GM18511 (cell line): ENCODE data around the gene CHST8.

Experiments used
- ATAC-seq: cut with Tn5 transposase; IDR thresholded peaks from one replicate; pipeline ENCODE4 v1.9.1; 2021; ENCODE audit warnings: mild to moderate bottlenecking, moderate library complexity; ENCODE audit not compliant: unreplicated experiment

The CHST8 gene

DNA sequence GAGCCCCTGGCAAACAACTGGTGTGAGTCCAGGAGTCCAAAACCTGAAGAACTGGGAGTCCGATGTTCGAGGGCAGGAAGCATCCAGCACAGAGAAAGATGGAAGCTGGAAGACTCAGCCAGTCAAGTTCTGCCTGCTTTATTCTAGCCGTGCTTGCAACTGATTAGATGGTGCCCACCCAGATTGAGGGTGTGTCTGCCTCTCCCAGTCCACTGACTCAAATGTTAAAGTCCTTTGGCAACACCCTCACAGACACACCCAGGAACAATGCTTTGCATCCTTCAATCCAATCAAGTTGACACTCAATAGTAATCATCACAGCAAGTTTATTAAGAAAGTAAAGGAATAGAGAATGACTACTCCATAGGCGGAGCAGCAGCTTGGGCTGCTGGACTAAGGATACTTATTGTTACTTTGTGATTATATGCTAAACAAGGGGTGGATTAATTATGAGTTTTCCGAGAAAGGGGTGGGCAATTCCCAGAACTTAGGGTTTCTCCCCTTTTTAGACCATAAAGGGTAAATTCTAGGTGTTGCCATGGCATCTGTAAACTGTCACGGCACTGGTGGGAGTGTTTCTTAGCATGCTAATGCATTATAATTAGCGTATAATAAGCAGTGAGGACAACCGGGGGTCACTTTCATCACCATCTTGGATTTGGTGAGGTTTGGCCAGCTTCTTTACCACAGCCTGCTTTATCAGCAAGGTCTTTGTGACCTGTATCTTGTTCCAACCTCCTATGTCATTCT is 109.3 kb downstream of the CHST8 start:
- ATAC-seq, result no peak

DNA sequence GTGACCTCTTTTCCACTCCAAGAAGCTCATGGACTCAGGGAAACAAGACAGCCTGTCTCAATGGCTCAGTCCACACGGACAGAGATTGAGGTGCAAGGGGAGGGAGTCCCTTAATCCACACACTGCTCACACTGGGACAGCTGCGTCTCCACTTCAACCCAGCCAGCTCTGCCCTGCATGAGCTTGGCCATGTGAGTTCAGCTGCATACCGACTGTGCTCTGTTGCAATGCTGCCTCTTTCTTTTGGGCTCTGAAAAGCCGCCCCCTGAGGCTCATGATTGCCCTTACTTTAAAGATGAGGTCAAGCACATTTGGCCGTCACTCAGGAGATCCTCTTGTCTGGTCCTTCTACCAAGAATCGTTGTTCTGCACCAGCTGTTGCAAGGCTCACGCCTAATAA is 110.1 kb downstream of the CHST8 start:
- ATAC-seq, result no peak

DNA sequence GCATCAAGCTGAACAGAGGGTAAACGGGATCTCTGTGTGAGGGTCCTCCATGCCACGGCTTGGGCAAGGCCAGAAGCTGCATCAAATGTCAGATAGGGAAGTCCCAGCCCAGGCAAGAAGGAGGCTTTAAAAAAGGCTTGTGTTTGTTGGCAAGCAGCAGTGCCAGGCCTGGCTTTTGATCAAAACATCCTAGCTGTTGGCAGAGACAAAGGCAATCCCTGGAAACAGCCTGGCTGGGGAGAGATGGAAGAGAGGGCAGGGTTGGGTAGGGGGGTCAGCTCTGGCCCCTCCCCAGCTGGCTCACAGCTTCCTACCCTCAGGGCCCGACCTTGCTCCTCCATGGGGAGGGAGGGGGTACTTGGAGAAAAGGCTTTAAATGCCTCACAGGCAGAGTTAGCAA is 113.2 kb downstream of the CHST8 start:
- no peak for ATAC-seq

DNA sequence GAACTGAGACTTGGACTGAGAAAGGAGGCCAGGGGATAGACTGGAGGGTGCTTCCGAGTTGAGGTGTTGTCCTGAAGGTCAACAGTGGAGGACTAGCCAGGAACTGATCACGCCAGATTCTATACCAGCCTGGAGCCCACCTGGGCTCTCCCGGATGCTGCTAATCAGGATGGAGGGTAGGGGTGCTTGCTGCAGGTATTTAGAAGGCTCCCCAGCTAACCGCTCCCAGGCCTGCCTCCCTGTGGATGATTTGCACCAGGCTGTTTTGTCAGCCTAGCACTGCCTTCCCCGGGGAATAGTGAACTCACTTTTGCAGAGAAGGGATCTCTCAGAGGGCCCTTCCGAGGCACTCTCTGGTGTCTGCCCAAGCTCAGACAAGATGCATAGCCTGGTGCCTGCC is 114.4 kb downstream of the CHST8 start:
- no peak for ATAC-seq

DNA sequence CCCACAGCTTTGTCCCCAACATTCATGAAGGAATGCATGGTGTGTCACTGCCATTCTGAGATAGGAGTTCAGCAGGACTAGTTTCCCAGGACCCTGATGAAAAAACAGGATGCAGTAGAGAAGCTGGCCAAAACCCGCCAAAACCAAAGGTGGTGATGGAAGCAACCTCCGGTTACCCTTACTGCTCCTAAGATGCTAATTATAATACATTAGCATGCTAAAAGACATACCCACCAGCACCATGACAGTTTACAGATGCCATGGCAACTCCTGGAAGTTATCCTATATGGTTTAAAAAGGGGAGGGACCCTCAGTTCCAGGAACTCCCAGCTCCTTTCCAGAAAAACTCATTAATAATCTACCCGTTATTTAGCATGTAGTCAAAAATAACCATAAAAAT is 115.0 kb downstream of the CHST8 start:
- no peak for ATAC-seq

DNA sequence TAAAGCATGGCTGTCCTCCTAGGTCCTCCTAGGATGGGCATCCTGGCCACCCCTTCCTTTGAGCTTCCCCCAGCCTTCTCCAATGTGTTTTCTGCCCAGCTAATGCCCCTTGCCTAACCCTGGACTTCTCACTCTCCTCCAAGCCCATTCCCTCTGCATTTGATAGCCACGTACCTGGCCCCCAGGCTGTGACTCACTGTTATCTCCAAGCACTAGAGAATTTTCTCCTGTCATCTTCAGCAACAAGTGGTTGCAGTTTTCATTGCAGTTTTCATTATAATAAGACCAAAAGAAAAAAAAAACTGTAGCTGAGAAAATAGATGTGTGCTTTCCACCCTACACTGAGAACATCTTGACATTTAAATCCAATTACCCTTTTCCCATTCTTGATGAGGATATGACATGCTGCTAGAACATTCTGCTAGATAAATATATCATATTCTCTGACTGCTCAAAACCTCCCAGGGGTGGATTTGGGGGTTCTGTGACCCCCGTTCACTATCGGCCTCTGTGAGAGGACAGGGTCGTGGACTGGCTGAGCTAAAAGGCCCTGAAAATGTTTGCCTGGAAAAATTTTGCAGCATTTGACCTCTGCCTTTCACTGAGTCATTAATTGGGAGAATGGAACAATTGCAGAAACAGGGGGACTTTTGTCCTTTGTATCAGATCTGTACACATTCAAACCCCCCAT is 116.1 kb downstream of the CHST8 start:
- ATAC-seq, result no peak

DNA sequence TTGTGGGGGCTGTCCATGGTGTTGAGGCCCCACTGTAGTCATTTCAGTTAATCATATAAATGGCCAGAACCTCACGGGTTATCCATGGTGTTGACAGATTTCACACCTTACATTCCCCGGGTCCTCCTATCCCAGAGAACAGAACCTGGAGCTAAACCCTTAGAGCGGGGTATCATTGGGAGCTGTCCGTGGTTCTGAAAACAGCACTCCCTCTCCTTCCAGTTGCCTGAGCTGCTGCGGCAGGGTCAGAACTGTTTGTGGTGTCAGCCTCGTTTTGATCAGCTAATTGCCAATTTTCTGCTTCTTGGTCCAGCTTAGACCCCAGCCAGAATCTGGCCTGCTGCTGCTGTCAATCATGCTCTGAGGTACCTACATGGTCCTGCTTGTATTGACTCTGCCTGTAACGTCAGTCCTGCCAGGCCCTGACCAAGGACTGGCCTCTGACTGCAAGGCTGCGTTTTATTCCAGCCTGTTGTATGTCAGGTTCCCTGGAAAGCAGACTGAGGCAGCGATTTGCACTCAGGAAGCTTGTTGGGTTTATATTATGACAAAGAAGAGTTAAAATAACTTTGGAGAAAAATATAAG is 119.2 kb downstream of the CHST8 start:
- no peak for ATAC-seq

DNA sequence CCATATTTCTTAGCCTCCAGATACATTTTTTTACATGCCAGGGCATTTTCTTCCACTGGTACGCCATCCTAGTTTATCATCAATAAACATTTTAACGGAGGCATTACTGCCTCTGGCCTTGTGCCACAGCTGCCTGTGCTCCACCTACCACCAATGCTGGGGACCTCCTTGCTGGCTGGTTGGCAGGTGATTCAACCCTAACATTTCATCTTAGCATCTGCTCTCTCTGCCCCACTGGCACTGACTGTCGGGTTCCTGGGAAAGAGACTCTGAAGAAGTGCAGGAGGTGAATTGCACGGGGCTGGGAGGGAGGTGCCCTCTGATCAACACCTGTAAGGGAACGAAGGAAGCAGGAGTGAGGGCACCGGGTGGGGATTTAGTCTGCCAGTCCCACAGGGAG is 123.5 kb downstream of the CHST8 start:
- no peak for ATAC-seq

DNA sequence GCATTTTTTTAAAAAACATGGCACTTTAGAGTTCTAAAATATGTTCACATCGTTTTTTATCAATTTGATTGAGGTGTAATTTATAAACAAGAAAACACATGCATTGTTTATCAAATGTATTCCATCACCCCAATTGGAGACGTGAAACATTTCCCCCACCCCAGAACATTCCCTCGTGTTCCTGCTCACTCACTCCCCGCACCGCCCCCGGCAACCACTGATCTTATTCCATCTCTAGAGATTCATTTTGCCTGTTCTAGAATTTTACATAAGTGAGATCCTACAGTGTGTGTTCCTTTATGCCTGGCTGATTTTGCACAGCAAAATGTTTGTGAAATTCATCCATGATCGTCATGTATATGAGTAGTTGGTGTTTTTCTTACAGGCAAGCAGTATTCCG is 124.4 kb downstream of the CHST8 start:
- no peak for ATAC-seq

DNA sequence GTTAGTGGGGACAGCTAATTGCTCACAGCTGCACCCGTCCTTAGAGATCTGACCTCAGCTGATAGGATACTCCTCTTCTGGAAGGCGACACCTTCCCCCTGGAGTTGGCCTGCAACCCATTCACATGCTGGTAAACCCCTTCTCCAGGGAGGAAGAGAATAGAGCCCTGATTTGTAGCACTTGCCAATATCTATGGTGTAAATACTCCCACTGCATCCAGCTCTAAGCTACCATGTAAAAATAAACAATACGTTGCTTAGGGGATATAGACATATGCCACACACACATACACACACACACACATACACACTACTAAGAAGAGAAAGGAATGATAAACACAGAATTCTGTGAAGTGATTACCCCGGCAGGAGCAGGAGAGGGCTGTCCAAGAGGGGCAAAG is 125.5 kb downstream of the CHST8 start:
- no peak for ATAC-seq

DNA sequence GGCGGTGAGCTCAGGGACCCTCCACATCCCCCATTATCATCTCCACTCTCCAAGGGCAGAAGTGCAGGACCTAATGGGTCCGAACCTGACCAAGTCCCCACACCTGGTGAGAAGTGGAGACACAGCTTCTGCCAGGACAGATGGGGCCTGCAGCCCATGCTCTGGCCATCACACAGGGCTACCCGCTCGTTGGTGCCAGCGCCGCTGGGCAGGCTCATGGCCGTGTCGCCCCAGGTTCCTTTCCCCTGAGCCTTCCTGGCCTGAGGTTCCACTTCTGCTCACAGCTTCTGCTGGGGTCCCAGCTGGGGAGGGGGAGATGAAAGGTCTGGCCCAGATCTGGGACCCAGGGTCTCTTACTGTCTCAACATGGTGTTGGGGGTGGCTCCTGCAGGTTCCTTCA is 126.5 kb downstream of the CHST8 start:
- ATAC-seq, result no peak

DNA sequence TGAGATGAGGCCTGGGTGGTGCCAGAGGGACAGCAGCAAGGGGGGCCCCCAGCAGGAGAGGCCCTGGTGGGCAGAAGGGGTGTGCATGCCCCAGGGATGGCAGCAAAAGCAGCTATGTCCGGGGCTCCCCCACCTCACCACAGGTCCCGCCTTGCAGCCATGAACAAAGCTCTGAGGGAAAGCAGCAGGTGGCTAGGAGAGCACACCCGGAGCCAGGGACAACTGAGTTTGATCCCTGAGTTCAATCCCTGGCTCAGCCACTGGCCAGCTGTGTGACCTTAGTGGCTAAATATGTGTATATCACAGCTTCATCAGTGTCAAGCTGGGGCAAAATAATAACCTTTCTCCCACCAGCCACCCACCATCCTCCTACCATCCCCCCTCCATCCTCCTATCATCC is 127.3 kb downstream of the CHST8 start:
- ATAC-seq, result no peak

DNA sequence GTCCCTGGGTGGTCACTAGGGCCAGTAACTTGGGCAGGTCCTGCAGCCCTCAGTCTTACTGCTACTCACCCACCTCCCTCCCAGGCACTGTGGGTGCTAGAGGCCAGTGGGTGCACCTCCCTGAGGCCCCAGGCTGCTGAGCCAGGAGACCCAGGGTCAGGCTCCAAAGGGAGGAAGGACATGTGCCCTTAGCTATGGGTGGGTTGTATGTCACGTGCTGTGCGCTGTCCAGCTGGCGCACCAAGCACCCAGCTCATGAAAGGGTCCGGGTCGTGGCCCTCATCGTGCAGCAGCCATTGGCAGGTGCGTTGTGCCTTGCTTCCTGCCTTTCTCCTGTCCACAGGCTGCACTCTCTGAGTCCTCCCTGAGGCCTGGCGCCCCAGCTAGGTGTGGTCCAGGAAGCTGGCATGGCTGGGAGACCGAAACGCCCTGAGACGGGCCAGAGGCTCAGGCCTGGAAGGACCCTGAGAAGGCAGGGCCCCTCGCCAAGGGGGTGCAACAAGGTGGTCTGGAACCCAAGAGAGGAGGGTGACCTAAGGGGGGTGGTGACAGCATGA is 127.9 kb downstream of the CHST8 start:
- no peak for ATAC-seq

DNA sequence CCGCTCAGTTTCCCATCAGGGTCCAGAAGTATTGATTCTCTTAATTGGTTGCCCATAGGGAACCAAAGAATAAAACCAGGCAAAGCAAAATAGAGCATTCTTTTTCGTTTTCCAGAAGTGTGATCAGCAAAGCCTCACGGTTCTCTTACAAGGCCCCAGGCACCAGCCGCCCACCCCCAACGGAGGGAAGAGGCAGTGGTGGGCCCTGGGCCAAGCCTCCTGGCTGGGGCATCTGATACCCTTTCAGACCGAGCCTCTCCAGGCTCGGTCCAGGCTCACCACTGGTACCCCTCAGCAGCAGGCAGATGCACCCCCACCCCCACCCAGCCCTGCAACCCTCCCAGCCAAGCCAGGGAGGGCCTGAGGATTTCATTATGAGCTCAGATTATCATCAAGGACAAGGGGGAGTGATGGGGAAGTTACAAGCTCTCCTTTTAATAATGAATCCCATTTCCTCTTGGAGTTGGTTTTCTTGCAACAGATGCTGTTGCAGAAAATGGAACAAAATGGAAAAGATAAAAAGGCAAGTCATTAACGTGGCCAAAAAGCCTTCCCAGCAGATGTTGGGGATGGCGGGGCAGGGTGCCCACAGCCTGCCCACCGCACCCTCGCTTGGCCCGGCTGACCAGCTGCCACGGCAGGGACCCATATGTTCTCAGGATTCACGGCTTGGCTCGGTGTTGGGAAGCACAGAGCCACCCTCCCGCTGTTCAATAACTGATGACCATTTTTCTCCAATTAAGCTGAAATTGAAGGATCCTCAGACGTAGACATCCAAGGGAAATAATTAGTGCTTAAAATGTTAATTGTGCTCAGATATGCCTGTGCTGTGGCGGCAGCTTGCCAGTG is 129.1 kb downstream of the CHST8 start:
- ATAC-seq, result no peak

DNA sequence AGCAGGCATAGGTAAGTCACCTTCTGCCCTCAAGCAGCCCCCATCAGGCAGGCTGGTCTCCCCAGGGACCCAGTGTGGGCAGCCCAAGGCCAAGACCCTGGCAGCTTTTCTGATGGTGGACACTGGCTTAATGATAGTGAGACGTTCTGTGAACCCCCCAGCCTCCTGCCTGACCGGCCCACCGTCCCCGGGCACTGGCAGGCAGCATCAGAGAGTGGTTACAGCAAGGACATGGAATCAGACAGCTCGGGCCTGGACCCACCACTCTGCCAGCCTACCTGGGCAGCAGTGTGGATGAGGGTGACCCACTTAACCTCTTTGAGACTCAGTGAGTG is 129.7 kb downstream of the CHST8 start:
- no peak for ATAC-seq

DNA sequence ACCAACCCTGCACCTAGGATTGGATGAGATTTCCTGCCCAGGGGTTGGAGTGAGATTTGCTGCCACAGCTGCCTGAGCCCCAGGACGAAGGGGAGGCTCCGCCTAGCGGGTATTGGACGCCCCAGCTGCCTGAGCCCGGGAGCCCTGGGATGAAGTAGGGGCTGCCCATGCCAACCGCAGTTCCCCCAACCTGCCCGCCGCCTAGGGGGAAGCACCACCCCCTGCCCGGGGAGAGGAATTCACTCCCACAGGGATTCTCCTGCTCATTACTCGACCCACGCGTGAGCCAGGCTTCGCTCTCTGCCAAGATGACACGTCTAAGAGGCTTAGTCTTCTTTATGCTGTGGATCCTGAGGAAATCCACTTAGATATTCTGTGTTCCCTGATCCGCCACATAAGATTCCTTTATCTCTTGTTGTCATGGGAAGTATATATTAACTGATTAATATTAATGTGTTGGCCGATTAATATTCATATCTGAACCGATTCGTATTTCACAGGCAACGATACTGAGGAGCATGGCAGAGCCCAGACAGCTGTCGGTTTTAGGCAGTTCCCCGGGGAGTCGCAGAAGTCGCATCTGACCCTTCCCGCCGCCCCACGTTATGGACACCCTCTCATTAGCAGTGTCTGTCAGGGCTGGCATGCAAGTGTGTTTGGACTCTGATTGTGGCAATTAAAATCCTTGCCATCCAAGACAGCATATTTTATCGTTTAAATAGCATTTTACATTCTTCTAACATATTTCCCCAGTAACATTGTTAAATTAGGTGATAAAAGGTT is 130.5 kb downstream of the CHST8 start:
- no peak for ATAC-seq

DNA sequence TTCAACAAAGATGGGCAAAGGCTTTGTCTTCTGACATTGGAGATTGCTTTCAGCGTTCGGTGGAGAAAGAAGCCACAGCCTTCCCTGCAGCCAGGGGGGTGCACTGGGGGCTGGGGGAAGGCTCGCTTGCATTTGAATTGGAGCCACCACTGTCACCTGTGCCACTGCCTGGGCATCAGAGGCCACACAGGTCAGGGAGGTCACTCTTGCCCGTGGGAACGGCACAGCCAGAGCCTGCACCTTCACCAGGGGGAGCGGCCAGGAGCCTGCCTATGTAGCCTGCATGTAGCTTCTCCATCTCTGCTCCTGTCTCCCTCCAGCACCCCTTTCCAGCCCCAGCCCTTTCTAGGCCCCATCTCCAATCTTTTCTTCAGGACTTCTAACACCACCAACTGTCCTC is 131.2 kb downstream of the CHST8 start:
- no peak for ATAC-seq

DNA sequence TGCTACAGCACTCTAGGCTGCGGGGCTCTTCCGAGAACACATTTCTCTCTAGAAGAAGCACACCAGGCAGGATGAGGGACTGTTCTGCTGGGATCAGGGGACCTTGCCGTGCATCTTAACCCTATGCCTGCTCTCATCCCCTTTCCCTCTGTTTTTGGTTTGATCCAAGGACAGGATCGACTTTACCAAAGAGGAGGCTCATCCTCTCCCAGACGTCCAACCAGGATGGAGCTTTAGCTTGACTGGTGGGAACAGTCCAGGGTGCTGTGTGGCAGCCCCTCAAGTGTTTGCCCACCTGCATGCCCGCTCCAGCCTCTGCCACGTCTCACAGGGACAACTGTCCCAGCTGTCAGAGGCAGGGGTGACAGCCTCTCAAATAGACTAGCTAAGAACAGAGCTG is 132.6 kb downstream of the CHST8 start:
- no peak for ATAC-seq

DNA sequence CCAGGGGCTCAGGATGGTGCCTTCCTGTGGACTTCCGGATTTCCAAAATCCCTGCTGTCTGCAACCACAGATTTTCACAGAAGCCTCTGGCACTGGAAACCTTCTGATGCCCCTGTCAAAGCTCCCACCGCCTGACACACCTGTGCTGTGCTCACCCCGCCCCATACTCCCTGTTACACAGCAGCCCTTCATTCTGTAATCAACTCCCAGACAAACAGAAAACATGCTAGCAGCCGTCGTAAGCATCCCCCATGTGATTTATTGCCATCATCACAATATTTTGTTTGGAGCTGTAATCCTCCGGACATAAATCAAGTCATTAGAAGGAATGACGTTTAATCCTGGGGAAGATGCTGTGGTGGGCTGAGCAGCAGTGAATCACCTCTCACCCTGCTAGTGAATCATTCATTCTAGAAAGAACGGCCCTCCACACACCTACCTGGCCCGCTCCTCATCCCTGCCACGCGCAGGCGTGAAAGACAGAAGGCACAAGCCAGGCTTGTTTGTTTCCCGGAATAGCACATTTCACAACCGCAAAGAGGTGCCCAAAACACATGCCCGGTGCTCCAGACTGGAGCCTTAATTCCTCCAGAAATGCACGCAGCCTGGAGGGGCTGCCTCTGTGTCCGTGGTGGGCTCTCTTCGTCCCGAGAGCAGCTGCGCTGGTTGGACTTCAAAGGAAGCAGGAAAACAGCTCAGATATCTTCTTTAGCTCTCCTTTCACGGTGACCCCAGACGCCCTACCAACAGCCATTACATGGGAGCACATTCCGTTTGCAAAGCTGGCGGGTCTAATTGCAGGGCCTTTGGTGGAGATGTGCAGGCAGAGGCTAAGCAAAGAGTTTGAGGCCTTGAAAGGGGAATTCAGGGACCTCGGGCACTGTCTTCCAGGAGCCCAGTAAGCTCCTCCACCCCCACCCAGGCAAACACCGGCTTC is 133.6 kb downstream of the CHST8 start:
- no peak for ATAC-seq
